ENCODE results near the gene GDF10.

GDF10 gene

DNA sequence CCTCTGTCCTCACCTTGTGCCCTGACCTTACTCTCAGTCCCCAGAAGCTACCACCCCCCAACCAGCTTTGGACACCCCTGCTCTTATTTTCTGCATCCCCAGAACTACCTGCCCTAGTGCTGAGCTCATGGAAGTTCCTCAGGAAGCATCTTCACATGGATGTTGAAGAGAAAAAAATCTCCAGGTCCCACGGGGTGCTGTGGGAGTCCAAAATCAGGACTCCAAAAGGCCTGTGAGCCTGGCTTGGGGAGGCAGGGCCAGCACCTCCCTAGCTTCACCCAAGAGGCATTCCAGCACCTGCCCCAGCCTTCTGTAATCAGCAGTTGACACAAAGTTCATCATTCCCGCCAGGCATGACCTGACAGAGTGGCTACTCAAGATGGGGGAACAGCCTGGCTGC is 20.7 kb upstream of the GDF10 start:
- no peak overlapping the region for H3K4me3 ChIP-seq (ENCODE audit: low read depth, low read length)
- no peak overlapping the region for H2AFZ ChIP-seq (ENCODE audit: insufficient read depth, low read length, poor library complexity)
- no peak for DNase-seq
- H4K91ac ChIP-seq (ENCODE audit: low read depth, low read length), result no peak overlapping the region
- no peaks in the 10 kb centered on the region for H3K79me1 ChIP-seq (ENCODE audit: low read length)
- H2BK120ac ChIP-seq (ENCODE audit: insufficient read depth, low read length, poor library complexity), result no peak overlapping the region
- H3K9ac ChIP-seq (ENCODE audit: low read length), result no peak overlapping the region
- H3K18ac ChIP-seq (ENCODE audit: low read length), result no peak overlapping the region
- no peaks in the 10 kb centered on the region for H3K4me1 ChIP-seq (ENCODE audit: control insufficient read depth in 1 of 2, insufficient read depth in 2 of 2, low read length in 2 of 2)
- no peak overlapping the region for H4K8ac ChIP-seq (ENCODE audit: low read depth, low read length)
- no peak overlapping the region for H2BK12ac ChIP-seq (ENCODE audit: low read length)
- no peaks in the 10 kb centered on the region for H3K27me3 ChIP-seq (ENCODE audit: insufficient read depth, low read length)
- WGBS (ENCODE audit: extremely low coverage, insufficient coverage, insufficient read length), result no CpG with 5 or more reads among the region's 2 CpGs
- no peak overlapping the region for H3K27ac ChIP-seq (ENCODE audit: low read depth, low read length)
- H2BK5ac ChIP-seq (ENCODE audit: low read depth, low read length, poor library complexity), result no peak overlapping the region
- no peak overlapping the region for H3K14ac ChIP-seq (ENCODE audit: low read length)
- H3K4ac ChIP-seq (ENCODE audit: low read depth, low read length), result no peak overlapping the region
- H2AK5ac ChIP-seq (ENCODE audit: low read length), result no peak overlapping the region
- no peak overlapping the region for H3K4me2 ChIP-seq (ENCODE audit: low read length)
- H3K9me3 ChIP-seq (ENCODE audit: insufficient read depth, low read depth, low read length), result no peaks in the 10 kb centered on the region
- H3K79me2 ChIP-seq (ENCODE audit: control insufficient read depth, insufficient read depth, low read length, poor library complexity), result no peaks in the 10 kb centered on the region
- no peak overlapping the region for H4K12ac ChIP-seq (ENCODE audit: low read depth, low read length)
- no peaks in the 10 kb centered on the region for H3K36me3 ChIP-seq (ENCODE audit: control insufficient read depth in 1 of 2, insufficient read depth in 2 of 2, low read length in 2 of 2)
- no peak overlapping the region for H3K23ac ChIP-seq (ENCODE audit: low read length)

DNA sequence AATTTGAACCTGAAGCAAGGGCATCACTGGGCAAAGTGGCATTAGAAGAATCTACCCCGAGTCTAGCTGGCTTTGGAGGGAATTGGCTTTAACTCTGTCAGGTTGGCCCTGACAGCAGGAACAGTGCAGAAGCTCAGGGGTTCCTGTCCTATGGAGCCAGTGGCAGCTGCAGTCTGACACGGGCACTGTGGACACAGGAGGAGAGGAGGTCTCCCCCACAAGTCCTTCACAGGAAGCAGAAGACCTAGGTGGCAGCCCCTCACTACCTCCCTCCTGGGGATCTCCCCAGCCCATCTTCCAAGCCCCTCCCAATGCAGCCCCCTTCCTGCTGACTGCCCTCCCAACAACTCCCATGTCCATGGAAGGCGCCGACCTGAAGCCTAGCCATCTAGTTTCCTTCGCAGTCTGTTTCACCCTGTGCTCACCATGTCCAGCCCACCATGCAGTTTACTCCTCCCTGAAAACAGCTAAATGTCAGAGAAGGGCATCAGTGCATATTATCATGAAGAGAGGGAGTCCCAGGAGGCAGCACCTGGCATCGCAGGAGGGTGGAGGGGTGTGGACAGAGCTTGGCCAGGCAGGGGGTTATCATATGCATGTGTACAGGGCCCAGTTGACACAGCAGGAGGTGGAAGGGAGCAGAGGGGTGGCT is 17.9 kb upstream of the GDF10 start:
- no peak overlapping the region for H4K91ac ChIP-seq (ENCODE audit: low read depth, low read length)
- H2BK120ac ChIP-seq (ENCODE audit: insufficient read depth, low read length, poor library complexity), result no peak overlapping the region

DNA sequence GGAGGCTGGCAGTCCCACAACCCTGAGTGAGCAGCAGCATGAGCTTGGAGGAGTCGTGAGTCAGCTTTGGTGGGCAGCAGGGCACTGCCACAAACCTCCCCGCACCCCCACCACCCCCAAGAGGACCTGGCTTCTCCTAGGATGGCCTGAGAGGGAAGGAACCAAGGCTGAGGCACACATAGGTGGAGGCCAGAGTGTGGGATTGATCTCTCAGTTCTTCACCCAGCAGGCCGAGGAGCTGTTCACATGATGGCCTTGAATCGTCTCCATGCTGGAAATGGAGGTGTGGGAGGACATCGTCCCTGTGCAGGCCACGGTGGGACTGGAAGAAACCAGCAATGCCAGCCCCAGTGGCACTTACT is 17.4 kb upstream of the GDF10 start:
- H2BK12ac ChIP-seq (ENCODE audit: low read length), result no peak overlapping the region
- no peak overlapping the region for H3K4me3 ChIP-seq (ENCODE audit: low read depth, low read length)
- H3K9ac ChIP-seq (ENCODE audit: low read length), result no peak overlapping the region
- no peak overlapping the region for H3K14ac ChIP-seq (ENCODE audit: low read length)
- no peak overlapping the region for H3K18ac ChIP-seq (ENCODE audit: low read length)
- H3K4ac ChIP-seq (ENCODE audit: low read depth, low read length), result no peak overlapping the region
- no peak overlapping the region for H2AK5ac ChIP-seq (ENCODE audit: low read length)
- DNase-seq, result no peak
- no peaks in the 10 kb centered on the region for H3K36me3 ChIP-seq (ENCODE audit: control insufficient read depth in 1 of 2, insufficient read depth in 2 of 2, low read length in 2 of 2)
- H4K12ac ChIP-seq (ENCODE audit: low read depth, low read length), result no peak overlapping the region
- no peak overlapping the region for H2BK5ac ChIP-seq (ENCODE audit: low read depth, low read length, poor library complexity)
- H3K27me3 ChIP-seq (ENCODE audit: insufficient read depth, low read length), result no peaks in the 10 kb centered on the region
- peaks cover 2% of the 10 kb centered on the region for H3K9me3 ChIP-seq (ENCODE audit: insufficient read depth, low read depth, low read length)
- no peak overlapping the region for H2AFZ ChIP-seq (ENCODE audit: insufficient read depth, low read length, poor library complexity)
- H3K27ac ChIP-seq (ENCODE audit: low read depth, low read length), result no peak overlapping the region
- H3K23ac ChIP-seq (ENCODE audit: low read length), result no peak overlapping the region
- no peaks in the 10 kb centered on the region for H3K79me1 ChIP-seq (ENCODE audit: low read length)
- WGBS (ENCODE audit: extremely low coverage, insufficient coverage, insufficient read length), result no CpG with 5 or more reads among the region's 6 CpGs
- H3K4me1 ChIP-seq (ENCODE audit: control insufficient read depth in 1 of 2, insufficient read depth in 2 of 2, low read length in 2 of 2), result no peaks in the 10 kb centered on the region
- no peak overlapping the region for H4K8ac ChIP-seq (ENCODE audit: low read depth, low read length)
- H2BK120ac ChIP-seq (ENCODE audit: insufficient read depth, low read length, poor library complexity), result no peak overlapping the region
- H3K79me2 ChIP-seq (ENCODE audit: control insufficient read depth, insufficient read depth, low read length, poor library complexity), result no peaks in the 10 kb centered on the region
- no peak overlapping the region for H4K91ac ChIP-seq (ENCODE audit: low read depth, low read length)
- no peak overlapping the region for H3K4me2 ChIP-seq (ENCODE audit: low read length)

More for the DNA sequence above, 17.9 kb upstream of the GDF10 start:
- Histone ChIP-seq H2BK5ac (ENCODE audit: low read depth, low read length, poor library complexity) (no peak overlapping the region), H3K36me3 (ENCODE audit: control insufficient read depth in 1 of 2, insufficient read depth in 2 of 2, low read length in 2 of 2) (no peaks in the 10 kb centered on the region), H3K4me1 (ENCODE audit: control insufficient read depth in 1 of 2, insufficient read depth in 2 of 2, low read length in 2 of 2) (no peaks in the 10 kb centered on the region), H3K23ac (ENCODE audit: low read length) (no peak overlapping the region), H3K18ac (ENCODE audit: low read length) (no peak overlapping the region), H3K4me2 (ENCODE audit: low read length) (no peak overlapping the region), H3K79me1 (ENCODE audit: low read length) (no peaks in the 10 kb centered on the region), H3K4me3 (ENCODE audit: low read depth, low read length) (no peak overlapping the region), H3K9ac (ENCODE audit: low read length) (no peak overlapping the region), H4K8ac (ENCODE audit: low read depth, low read length) (no peak overlapping the region), H2BK12ac (ENCODE audit: low read length) (no peak overlapping the region), H3K27me3 (ENCODE audit: insufficient read depth, low read length) (no peaks in the 10 kb centered on the region), H2AK5ac (ENCODE audit: low read length) (no peak overlapping the region), H4K12ac (ENCODE audit: low read depth, low read length) (no peak overlapping the region), H2AFZ (ENCODE audit: insufficient read depth, low read length, poor library complexity) (no peak overlapping the region), H3K9me3 (ENCODE audit: insufficient read depth, low read depth, low read length) (peaks cover 2% of the 10 kb centered on the region), H3K27ac (ENCODE audit: low read depth, low read length) (no peak overlapping the region), H3K14ac (ENCODE audit: low read length) (no peak overlapping the region), H3K4ac (ENCODE audit: low read depth, low read length) (no peak overlapping the region), H3K79me2 (ENCODE audit: control insufficient read depth, insufficient read depth, low read length, poor library complexity) (no peaks in the 10 kb centered on the region)
- DNase-seq, result no peak
- WGBS (ENCODE audit: extremely low coverage, insufficient coverage, insufficient read length), result no CpG with 5 or more reads among the region's 6 CpGs

DNA sequence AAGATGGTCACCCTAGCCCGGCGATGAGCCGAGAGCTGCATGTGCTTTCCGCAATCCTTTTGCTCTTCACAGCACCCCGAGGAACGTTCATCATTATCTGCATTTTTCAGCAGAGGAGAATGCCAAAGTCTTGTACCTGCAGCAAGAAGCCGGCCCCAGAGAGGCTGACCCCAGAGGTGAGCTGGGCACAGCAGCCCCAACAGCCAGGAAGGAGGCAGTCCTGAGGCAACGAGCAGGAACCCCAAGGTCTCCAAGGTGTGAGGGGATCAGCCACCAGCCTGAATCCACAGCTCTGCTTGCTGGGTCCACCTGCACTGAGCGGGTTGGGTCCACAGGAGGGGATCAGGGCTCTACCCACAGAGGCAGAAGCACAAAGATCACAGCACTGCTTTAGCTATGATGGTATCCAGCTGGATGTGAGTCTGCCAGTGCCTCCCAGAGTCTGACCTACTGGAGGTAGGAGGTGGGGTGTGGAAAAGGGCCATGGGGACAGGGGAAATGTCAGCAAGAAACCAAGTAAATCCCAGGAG is 16.8 kb upstream of the GDF10 start:
- no peak overlapping the region for H4K12ac ChIP-seq (ENCODE audit: low read depth, low read length)
- no peak for DNase-seq
- H3K36me3 ChIP-seq (ENCODE audit: control insufficient read depth in 1 of 2, insufficient read depth in 2 of 2, low read length in 2 of 2), result no peaks in the 10 kb centered on the region
- no peaks in the 10 kb centered on the region for H3K4me1 ChIP-seq (ENCODE audit: control insufficient read depth in 1 of 2, insufficient read depth in 2 of 2, low read length in 2 of 2)
- no peak overlapping the region for H3K27ac ChIP-seq (ENCODE audit: low read depth, low read length)
- no CpG with 5 or more reads among the region's 9 CpGs for WGBS (ENCODE audit: extremely low coverage, insufficient coverage, insufficient read length)
- peaks cover 2% of the 10 kb centered on the region for H3K9me3 ChIP-seq (ENCODE audit: insufficient read depth, low read depth, low read length)
- H4K8ac ChIP-seq (ENCODE audit: low read depth, low read length), result no peak overlapping the region
- H2BK5ac ChIP-seq (ENCODE audit: low read depth, low read length, poor library complexity), result no peak overlapping the region
- no peak overlapping the region for H4K91ac ChIP-seq (ENCODE audit: low read depth, low read length)
- H2AFZ ChIP-seq (ENCODE audit: insufficient read depth, low read length, poor library complexity), result no peak overlapping the region
- H2BK120ac ChIP-seq (ENCODE audit: insufficient read depth, low read length, poor library complexity), result no peak overlapping the region
- H3K27me3 ChIP-seq (ENCODE audit: insufficient read depth, low read length), result no peaks in the 10 kb centered on the region
- H2BK12ac ChIP-seq (ENCODE audit: low read length), result no peak overlapping the region
- no peak overlapping the region for H3K14ac ChIP-seq (ENCODE audit: low read length)
- no peak overlapping the region for H3K23ac ChIP-seq (ENCODE audit: low read length)
- H3K4me3 ChIP-seq (ENCODE audit: low read depth, low read length), result peak overlapping the region; percentile 46
- H3K79me2 ChIP-seq (ENCODE audit: control insufficient read depth, insufficient read depth, low read length, poor library complexity), result no peaks in the 10 kb centered on the region
- H3K4ac ChIP-seq (ENCODE audit: low read depth, low read length), result no peak overlapping the region
- no peak overlapping the region for H2AK5ac ChIP-seq (ENCODE audit: low read length)
- H3K4me2 ChIP-seq (ENCODE audit: low read length), result no peak overlapping the region
- H3K79me1 ChIP-seq (ENCODE audit: low read length), result no peaks in the 10 kb centered on the region
- H3K9ac ChIP-seq (ENCODE audit: low read length), result no peak overlapping the region
- no peak overlapping the region for H3K18ac ChIP-seq (ENCODE audit: low read length)

All from trophoblast cell (in vitro differentiated cells and primary cell).